Gastrocnemius medialis (tissue), 4 donors: ENCODE measurements around the gene KIF26B. TPM values are rescaled to one million over a fixed set of nuclear protein-coding genes. Genes with fewer than 3 reads are reported as not detected.

ENCODE experiments used
- ATAC-seq, 2 donors: fragments of 150-250 bp; one replicate each; pipeline ENCODE4 v1.9.1; 2016
- DNase-seq, 2 donors: peaks; one replicate each; pipeline ENCODE4 v3.0.0-alpha.2; 2019
- H3K27ac ChIP-seq, 4 donors: fragments of 200-600 bp; sonication (generic); 1 replicate in 1 of 4; 2 replicates in 3 of 4; pipeline ENCODE4 v1.5.1; 2016 to 2018; ENCODE audit warnings: mild to moderate bottlenecking in 2 of 4, moderate library complexity in 1 of 4
- H3K27me3 ChIP-seq, 3 donors: fragments of 200-600 bp; sonication (generic) in 2 of 3; 1 replicate in 1 of 3; 2 replicates in 2 of 3; pipeline versions ENCODE4 v1.5.1 to v1.6.0; 2016 to 2019; ENCODE audit warnings: mild to moderate bottlenecking in 1 of 3, moderate library complexity in 1 of 3
- H3K36me3 ChIP-seq, 2 donors: fragments of 200-600 bp; sonication (generic) in 1 of 2; one replicate each; pipeline ENCODE4 v1.5.1; 2017 to 2018
- H3K4me1 ChIP-seq, 2 donors: fragments of 200-600 bp; sonication (generic) in 1 of 2; one replicate each; pipeline ENCODE4 v1.5.1; 2016 to 2017; ENCODE audit warnings: mild to moderate bottlenecking in 2 of 2
- H3K4me3 ChIP-seq, 4 donors: fragments of 200-600 bp; sonication (generic) in 3 of 4; 1 replicate in 1 of 4; 2 replicates in 3 of 4; pipeline ENCODE4 v1.5.1; 2016 to 2019; ENCODE audit warnings: mild to moderate bottlenecking in 2 of 4
- H3K9me3 ChIP-seq, 3 donors: fragments of 200-600 bp; sonication (generic) in 2 of 3; 1 replicate in 1 of 3; 2 replicates in 2 of 3; pipeline ENCODE4 v1.5.1; 2016 to 2019
- POLR2A ChIP-seq, 2 donors: fragments of 450-650 bp; IDR thresholded peaks; one replicate each; pipeline ENCODE4 v1.6.1; 2017; ENCODE audit warnings: antibody characterized with exemption in 2 of 2, mild to moderate bottlenecking in 2 of 2, moderate library complexity in 2 of 2
- in situ Hi-C, 4 donors: fragments of 200-750 bp; cut with MboI; loops; one replicate each; pipeline versions ENCODE4 v1.15.0 to v1.8.0; 2017; ENCODE audit warnings: low sequenced_read_pairs in 4 of 4
- intact Hi-C: fragments of 100-400 bp; cut with DNase I; formaldehyde crosslinking; loops from one replicate; pipeline ENCODE4 v1.15.1; 2023; ENCODE audit warnings: low total_unique reads
- total RNA-seq, 4 donors: library from RNA; depleted of rRNA; stranded (reverse); fragments of >200 nt; gene quantifications; one replicate each; pipeline versions ENCODE4 v1.1.0 to v1.2.3, GENCODE V29; 2016
- TF ChIP-seq, protein P1 (sequence below), 5 experiments: fragments of 450-650 bp in 3 of 5; fragments of 200-600 bp in 2 of 5; sonication (generic) in 2 of 5; IDR thresholded peaks in 4 of 5; conservative IDR thresholded peaks in 1 of 5; 1 replicate in 4 of 5; 2 replicates in 1 of 5; pipeline ENCODE4 v1.5.1; 2016 to 2019; ENCODE audit warnings: antibody characterized with exemption in 5 of 5, mild to moderate bottlenecking in 3 of 5, moderate library complexity in 3 of 5

The KIF26B gene
- total RNA-seq, 4 donors from 2014 or later = 0.02 to 0.20 (median 0.10) TPM; not detected in 1

DNA sequence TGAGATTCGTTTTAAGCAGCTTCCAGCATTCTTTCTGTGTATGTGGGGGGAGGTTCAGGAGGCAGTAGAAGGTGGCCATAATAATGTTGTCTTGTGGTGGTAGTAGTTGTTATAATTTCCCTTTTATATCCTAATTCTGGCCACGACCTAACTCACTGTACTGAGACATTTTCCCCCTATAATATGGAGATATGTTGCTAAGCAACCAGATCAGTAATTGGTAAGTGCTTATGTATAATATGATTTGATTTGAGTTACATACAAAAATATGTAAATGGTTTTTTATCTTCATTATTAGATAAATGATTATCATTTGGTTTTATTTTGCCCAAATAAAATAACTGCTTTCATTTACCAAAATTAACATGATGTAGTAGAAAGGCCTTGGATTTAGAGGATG is 376.2 kb downstream of the KIF26B start:
- Histone ChIP-seq H3K27ac (no peak overlapping the region), H3K4me3 (no peak overlapping the region), H3K36me3 (no peaks in the 10 kb centered on the region), H3K4me1 (no peaks in the 10 kb centered on the region), H3K27me3 (no peaks in the 10 kb centered on the region), H3K9me3 (no peaks in the 10 kb centered on the region)
- TF ChIP-seq POLR2A (IDR thresholded peaks at IDR 0.05) = no peak
- TF ChIP-seq, protein P1, sequence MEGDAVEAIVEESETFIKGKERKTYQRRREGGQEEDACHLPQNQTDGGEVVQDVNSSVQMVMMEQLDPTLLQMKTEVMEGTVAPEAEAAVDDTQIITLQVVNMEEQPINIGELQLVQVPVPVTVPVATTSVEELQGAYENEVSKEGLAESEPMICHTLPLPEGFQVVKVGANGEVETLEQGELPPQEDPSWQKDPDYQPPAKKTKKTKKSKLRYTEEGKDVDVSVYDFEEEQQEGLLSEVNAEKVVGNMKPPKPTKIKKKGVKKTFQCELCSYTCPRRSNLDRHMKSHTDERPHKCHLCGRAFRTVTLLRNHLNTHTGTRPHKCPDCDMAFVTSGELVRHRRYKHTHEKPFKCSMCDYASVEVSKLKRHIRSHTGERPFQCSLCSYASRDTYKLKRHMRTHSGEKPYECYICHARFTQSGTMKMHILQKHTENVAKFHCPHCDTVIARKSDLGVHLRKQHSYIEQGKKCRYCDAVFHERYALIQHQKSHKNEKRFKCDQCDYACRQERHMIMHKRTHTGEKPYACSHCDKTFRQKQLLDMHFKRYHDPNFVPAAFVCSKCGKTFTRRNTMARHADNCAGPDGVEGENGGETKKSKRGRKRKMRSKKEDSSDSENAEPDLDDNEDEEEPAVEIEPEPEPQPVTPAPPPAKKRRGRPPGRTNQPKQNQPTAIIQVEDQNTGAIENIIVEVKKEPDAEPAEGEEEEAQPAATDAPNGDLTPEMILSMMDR (IDR thresholded peaks at IDR 0.05 in 4 of 5, conservative IDR thresholded peaks at IDR 0.05 in 1 of 5) = no peak
- DNase-seq (no peak), ATAC-seq (no peak)
- in situ Hi-C loops = no loop called here
- intact Hi-C loops = no loop called here

- in situ Hi-C loops = no loop called here
- intact Hi-C loops = no loop called here
- no peak for DNase-seq
- Histone ChIP-seq H3K4me1 (no peaks in the 10 kb centered on the region), H3K27me3 (no peaks in the 10 kb centered on the region), H3K9me3 (no peaks in the 10 kb centered on the region), H3K4me3 (no peak overlapping the region), H3K36me3 (no peaks in the 10 kb centered on the region), H3K27ac (no peak overlapping the region)
- ATAC-seq = no peak
- TF ChIP-seq POLR2A (IDR thresholded peaks at IDR 0.05) = no peak
- TF ChIP-seq, protein P1 (IDR thresholded peaks at IDR 0.05 in 4 of 5, conservative IDR thresholded peaks at IDR 0.05 in 1 of 5) = no peak
These were observed 383.2 kb downstream of the KIF26B start for GRCh38 chr1:245537992-245538391.

DNA sequence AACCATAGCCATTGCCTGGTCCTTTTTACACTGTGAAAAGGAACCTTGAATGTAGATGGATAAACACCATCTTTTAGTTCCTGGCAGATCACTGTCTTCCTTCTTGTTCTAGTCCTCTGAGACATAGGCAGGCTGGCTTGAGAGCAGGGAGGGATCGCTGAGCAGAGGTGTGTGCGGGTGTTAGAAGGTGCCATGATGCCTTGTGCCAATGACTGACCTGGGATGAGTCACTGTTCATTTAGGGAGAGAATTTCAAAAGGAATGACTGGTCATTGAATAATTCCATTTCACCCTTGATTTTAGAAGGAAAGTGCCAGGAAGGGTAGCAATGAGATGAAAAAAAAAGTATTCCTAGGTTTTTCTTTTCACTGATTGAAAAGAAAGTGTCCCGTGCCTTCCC is 383.9 kb downstream of the KIF26B start:
- no peaks in the 10 kb centered on the region for H3K4me1 ChIP-seq
- in situ Hi-C loops (no loop called here), intact Hi-C loops (no loop called here)
- H3K27ac ChIP-seq = no peak overlapping the region
- DNase-seq (no peak), ATAC-seq (no peak)
- TF ChIP-seq, protein P1 (IDR thresholded peaks at IDR 0.05 in 4 of 5, conservative IDR thresholded peaks at IDR 0.05 in 1 of 5) = no peak
- no peak for TF ChIP-seq POLR2A (IDR thresholded peaks at IDR 0.05)
- no peaks in the 10 kb centered on the region for H3K36me3 ChIP-seq
- no peaks in the 10 kb centered on the region for H3K27me3 ChIP-seq
- no peaks in the 10 kb centered on the region for H3K9me3 ChIP-seq
- H3K4me3 ChIP-seq = no peak overlapping the region

DNA sequence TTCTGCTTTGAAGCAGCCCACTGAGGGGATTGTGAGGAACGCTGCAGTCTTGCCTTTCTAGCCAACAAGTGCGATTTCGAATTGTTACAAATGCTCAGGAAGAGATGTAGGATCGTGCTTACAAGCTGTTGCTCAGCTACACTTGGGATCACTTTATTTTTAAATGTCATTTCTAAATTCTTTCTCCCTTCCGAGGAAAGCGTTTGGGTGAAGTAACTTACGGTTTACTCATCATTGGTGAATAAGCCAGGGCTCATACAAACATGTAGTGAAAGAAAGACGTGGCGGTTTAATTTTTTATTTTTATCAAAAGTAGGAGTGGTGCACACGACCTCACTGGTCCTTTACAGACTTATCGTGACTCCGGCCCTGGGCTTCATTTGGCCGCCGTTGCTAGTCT is 386.6 kb downstream of the KIF26B start:
- in situ Hi-C loops (no loop called here), intact Hi-C loops (no loop called here)
- no peak for TF ChIP-seq POLR2A (IDR thresholded peaks at IDR 0.05)
- TF ChIP-seq, protein P1 (IDR thresholded peaks at IDR 0.05 in 4 of 5, conservative IDR thresholded peaks at IDR 0.05 in 1 of 5) = no peak

DNA sequence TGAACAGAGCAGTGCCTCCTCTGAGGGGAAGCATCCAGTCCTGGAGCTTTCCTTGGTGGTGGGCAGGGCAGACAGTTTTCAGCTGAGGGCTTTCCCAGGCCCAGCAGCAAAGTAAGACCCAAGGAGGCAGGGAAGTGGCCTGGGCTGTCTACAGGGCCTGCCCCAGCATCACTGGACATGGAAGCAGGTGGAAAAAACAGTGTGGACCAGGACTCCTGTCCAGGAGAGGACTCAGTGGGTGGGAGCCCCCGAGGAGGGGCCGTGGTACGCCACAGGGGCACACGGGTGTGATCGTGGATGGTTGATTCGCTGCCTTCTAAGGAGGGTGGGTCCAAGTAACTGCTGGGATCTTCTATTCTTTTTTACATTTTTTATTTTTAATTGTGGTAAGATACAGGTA is 387.6 kb downstream of the KIF26B start:
- no peak for ATAC-seq
- Histone ChIP-seq H3K27ac (no peak overlapping the region), H3K27me3 (no peaks in the 10 kb centered on the region), H3K36me3 (no peaks in the 10 kb centered on the region), H3K4me3 (no peak overlapping the region), H3K9me3 (no peaks in the 10 kb centered on the region), H3K4me1 (no peaks in the 10 kb centered on the region)
- no peak for DNase-seq
- intact Hi-C loops = no loop called here
- TF ChIP-seq, protein P1 (IDR thresholded peaks at IDR 0.05 in 4 of 5, conservative IDR thresholded peaks at IDR 0.05 in 1 of 5) = no peak
- TF ChIP-seq POLR2A (IDR thresholded peaks at IDR 0.05) = no peak
- in situ Hi-C loops = no loop called here

More for the DNA sequence above, 386.6 kb downstream of the KIF26B start:
- DNase-seq (no peak), ATAC-seq (no peak)
- no peaks in the 10 kb centered on the region for H3K36me3 ChIP-seq
- no peaks in the 10 kb centered on the region for H3K27me3 ChIP-seq
- H3K4me1 ChIP-seq = no peaks in the 10 kb centered on the region
- H3K4me3 ChIP-seq = no peak overlapping the region
- H3K27ac ChIP-seq = no peak overlapping the region
- H3K9me3 ChIP-seq = no peaks in the 10 kb centered on the region
